A549 (cell line): ENCODE data around the gene LRIG2. TPM values are rescaled to one million over a fixed set of nuclear protein-coding genes. Genes with fewer than 3 reads are reported as not detected.

Experiments used
- ATAC-seq, 2 experiments: fragments of 200-7000 bp in 1 of 2; fragments of >200 bp in 1 of 2; cut with Nextera tagmentation in 1 of 2; cut with Tn5 transposase in 1 of 2; 3 replicates each; pipeline versions ENCODE4 v1.8.0 to v1.9.1; 2018 to 2020; ENCODE audit warnings: mild to moderate bottlenecking in 1 of 2, moderate library complexity in 1 of 2
- CTCF ChIA-PET: fragments of 300-600 bp; sonication (Branson Sonifier 250); formaldehyde crosslinking; extraction: SDS; loops from one replicate; lab custom pipeline; 2021; ENCODE audit warnings: antibody characterized with exemption, inconsistent platforms; lab: Yijun Ruan, JAX
- POLR2A ChIA-PET: fragments of 350-600 bp; formaldehyde crosslinking; extraction: SDS; loops from one replicate; lab custom pipeline; 2021; ENCODE audit warnings: antibody characterized with exemption, inconsistent platforms; lab: Yijun Ruan, JAX
- DNase-seq, 2 experiments: peaks; one replicate each; pipeline versions ENCODE4 v3.0.0 to v3.0.0-alpha.2; 2011 to 2016; ENCODE audit warnings: low read depth in 1 of 2, low spot score in 1 of 2
- FAIRE-seq: peaks from 2 replicates; lab custom pipeline; 2011; peaks lifted over from hg19 to GRCh38; lab: Jason Lieb, UNC
- H3K27ac ChIP-seq, 2 experiments: fragments of >200 bp; sonication (Bioruptor Twin); formaldehyde crosslinking; 3 replicates each; pipeline ENCODE4 v1.5.1; 2016 to 2017
- H3K4me1 ChIP-seq: fragments of >200 bp; sonication (Bioruptor Twin); formaldehyde crosslinking; 3 replicates; pipeline ENCODE4 v1.6.1; 2016
- H3K4me2 ChIP-seq: fragments of >200 bp; sonication (Bioruptor Twin); formaldehyde crosslinking; 3 replicates; pipeline ENCODE4 v1.6.1; 2016
- H3K4me3 ChIP-seq: fragments of >200 bp; sonication (Bioruptor Twin); formaldehyde crosslinking; 3 replicates; pipeline ENCODE4 v1.5.1; 2016
- H3K9me3 ChIP-seq: fragments of >200 bp; sonication (Bioruptor Twin); formaldehyde crosslinking; 3 replicates; pipeline ENCODE4 v1.6.1; 2016
- BHLHE40 ChIP-seq: IDR thresholded peaks from 2 replicates; pipeline ENCODE4 v1.6.1; 2012; ENCODE audit warnings: low read depth, low read length, inconsistent platforms
- CBX2 ChIP-seq: fragments of 200-600 bp; sonication (generic); IDR thresholded peaks from 2 replicates; pipeline ENCODE4 v1.6.1; 2016; ENCODE audit warnings: low read depth, mild to moderate bottlenecking, borderline replicate concordance
- CHD4 ChIP-seq: fragments of 200-600 bp; sonication (generic); IDR thresholded peaks from 2 replicates; pipeline ENCODE4 v1.6.1; 2016; ENCODE audit warnings: antibody characterized with exemption, mild to moderate bottlenecking, borderline replicate concordance
- CTCF ChIP-seq: fragments of >200 bp; sonication (Bioruptor Twin); formaldehyde crosslinking; IDR thresholded peaks from 3 replicates; pipeline ENCODE4 v1.5.1; 2016
- E2F6 ChIP-seq: IDR thresholded peaks from 2 replicates; pipeline ENCODE4 v1.6.1; 2012; ENCODE audit warnings: low read depth, borderline replicate concordance
- EHF ChIP-seq: fragments of 250-450 bp; sonication (Bioruptor Pico); IDR thresholded peaks from 2 replicates; pipeline ENCODE4 v1.5.0; 2020; ENCODE audit warnings: mild to moderate bottlenecking
- FOSB ChIP-seq: fragments of 250-450 bp; sonication (Bioruptor Pico); IDR thresholded peaks from 2 replicates; pipeline ENCODE4 v1.5.0; 2020; ENCODE audit warnings: mild to moderate bottlenecking, moderate library complexity
- HDAC2 ChIP-seq: fragments of 200-600 bp; sonication (generic); IDR thresholded peaks from 2 replicates; pipeline ENCODE4 v1.6.1; 2016
- KDM1A ChIP-seq: fragments of 200-600 bp; sonication (generic); IDR thresholded peaks from 2 replicates; pipeline ENCODE4 v1.6.1; 2016; ENCODE audit warnings: low read depth, mild to moderate bottlenecking
- KDM5A ChIP-seq: fragments of 200-600 bp; sonication (generic); IDR thresholded peaks from 2 replicates; pipeline ENCODE4 v1.6.1; 2016; ENCODE audit warnings: antibody characterized with exemption, mild to moderate bottlenecking
- MAX ChIP-seq: IDR thresholded peaks from 2 replicates; pipeline ENCODE4 v1.6.1; 2012
- MAZ ChIP-seq: fragments of 150-350 bp; IDR thresholded peaks from 2 replicates; pipeline ENCODE4 v1.6.1; 2014; ENCODE audit warnings: antibody characterized with exemption, low read depth, low read length, borderline replicate concordance
- NPAS2 ChIP-seq: fragments of 250-450 bp; sonication (Bioruptor Pico); IDR thresholded peaks from 2 replicates; pipeline ENCODE4 v1.8.0; 2022; ENCODE audit warnings: mild to moderate bottlenecking, moderate library complexity, borderline replicate concordance
- NR3C1 ChIP-seq: fragments of >200 bp; sonication (Bioruptor Twin); formaldehyde crosslinking; IDR thresholded peaks from 3 replicates; pipeline ENCODE4 v1.6.1; 2017
- PHF8 ChIP-seq: fragments of 200-600 bp; sonication (generic); IDR thresholded peaks from 2 replicates; pipeline ENCODE4 v1.6.1; 2016; ENCODE audit warnings: low read depth, mild to moderate bottlenecking, antibody characterized with exemption, moderate library complexity, borderline replicate concordance
- POLR2A ChIP-seq: IDR thresholded peaks from 2 replicates; pipeline ENCODE4 v1.6.1; 2012; ENCODE audit warnings: mild to moderate bottlenecking, low read length
- RCOR1 ChIP-seq: fragments of 150-350 bp; IDR thresholded peaks from 2 replicates; pipeline ENCODE4 v1.6.1; 2014; ENCODE audit warnings: antibody characterized with exemption, low read length, low read depth
- RNF2 ChIP-seq: fragments of 200-600 bp; sonication (generic); IDR thresholded peaks from 2 replicates; pipeline ENCODE4 v1.6.1; 2016; ENCODE audit warnings: low read depth, mild to moderate bottlenecking, antibody characterized with exemption, moderate library complexity, borderline replicate concordance
- SREBF2 ChIP-seq: fragments of 450-650 bp; IDR thresholded peaks from 2 replicates; pipeline ENCODE4 v1.6.1; 2014; ENCODE audit warnings: mild to moderate bottlenecking, moderate library complexity
- TFCP2L1 ChIP-seq: fragments of 250-450 bp; sonication (Bioruptor Pico); IDR thresholded peaks from 2 replicates; pipeline ENCODE4 v1.5.0; 2021; ENCODE audit warnings: mild to moderate bottlenecking
- ZFP36 ChIP-seq: fragments of 450-650 bp; IDR thresholded peaks from 2 replicates; pipeline ENCODE4 v1.6.1; 2014; ENCODE audit warnings: borderline replicate concordance; ENCODE audit not compliant: partially characterized antibody
- ZNF302 ChIP-seq: fragments of 250-450 bp; sonication (Bioruptor Pico); IDR thresholded peaks from 2 replicates; pipeline ENCODE4 v1.9.0; 2021; ENCODE audit warnings: inconsistent platforms, mild to moderate bottlenecking, moderate library complexity
- ZSCAN20 ChIP-seq: fragments of 250-450 bp; sonication (Bioruptor Pico); IDR thresholded peaks from 2 replicates; pipeline ENCODE4 v1.8.0; 2022; ENCODE audit warnings: mild to moderate bottlenecking, moderate library complexity
- WGBS: methylation state at CpG from one replicate; pipeline ENCODE4 v1.1.6; 2017; ENCODE audit errors: missing lambda C conversion rate; 5-methylcytosine and 5-hydroxymethylcytosine counted together
- polyA plus RNA-seq, 4 experiments: library from polyadenylated mRNA; depleted of rRNA in 3 of 4; stranded (reverse); fragments of >200 nt; fragmentation: RNase III in 1 of 4; extraction: RNeasy Plus Mini Kit Qiagen cat#74134 plus additional on column Dnase treatment in 1 of 4; gene quantifications; 2 replicates in 3 of 4; 3 replicates in 1 of 4; pipeline ENCODE4 v1.2.3, GENCODE V29; 2011 to 2017
- TF ChIP-seq, protein P1 (sequence below): fragments of >200 bp; sonication (Bioruptor Twin); formaldehyde crosslinking; IDR thresholded peaks from 2 replicates; pipeline ENCODE4 v1.6.1; 2016

Gene LRIG2
- polyA plus RNA-seq, 2 of the 4 experiments (the other 2 are of a cell fraction) = 3.0 to 7.4 TPM

GRCh38 chr1:113128116-113128515, 55.1 kb downstream of the LRIG2 start:
- no peak for DNase-seq

DNA sequence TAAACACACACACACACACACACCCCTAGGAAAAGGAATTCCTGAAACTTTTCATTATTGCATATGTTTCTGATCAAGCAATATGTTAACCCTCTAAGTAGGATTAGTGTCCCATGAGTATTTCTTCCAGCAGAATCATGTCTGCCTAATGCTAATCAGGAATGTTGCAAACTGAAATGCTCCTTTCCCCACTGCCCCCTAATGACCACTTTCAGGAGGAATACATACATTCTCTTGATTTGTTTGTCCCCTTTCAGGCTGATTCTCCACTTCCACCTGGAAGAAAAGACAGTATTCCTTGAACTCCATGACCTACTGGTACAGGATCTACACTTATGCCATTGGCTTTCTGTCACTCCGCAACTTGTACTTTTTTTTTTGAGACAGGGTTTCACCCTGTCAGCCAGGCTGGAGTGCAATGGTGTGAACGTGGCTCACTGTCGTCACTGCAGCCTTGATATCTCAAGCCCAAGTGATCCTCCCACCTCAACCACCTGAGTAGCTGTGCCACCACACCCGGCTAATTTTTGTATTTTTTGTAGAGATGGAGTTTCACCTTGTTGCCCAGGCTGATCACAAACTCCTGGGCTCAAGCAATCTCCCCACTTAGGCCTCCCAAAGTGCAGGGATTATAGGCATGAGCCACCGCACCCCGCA, 56.7 kb downstream of the LRIG2 start:
- DNase-seq (no peak), FAIRE-seq (no peak), ATAC-seq (no peak)
- H3K4me1 ChIP-seq = no peaks in the 10 kb centered on the region
- POLR2A ChIA-PET = no interaction called here
- H3K9me3 ChIP-seq = no peaks in the 10 kb centered on the region
- WGBS = 96% methylated on average over 6 of the region's 6 CpGs
- H3K27ac ChIP-seq = no peak overlapping the region
- no peak overlapping the region for H3K4me3 ChIP-seq
- H3K4me2 ChIP-seq = no peak overlapping the region
- CTCF ChIA-PET = interaction anchor here (1.5 to 2.3 kb wide), 2 partner anchors 10 to 11 kb away, joined by 3 to 6 read pairs; no protein-coding TSS in a partner anchor
- no peak for TF ChIP-seq FOSB (CRISPR knock-in tag)
- no peak for TF ChIP-seq KDM5A
- TF ChIP-seq KDM1A = no peak
- no peak for TF ChIP-seq HDAC2
- no peak for TF ChIP-seq ZNF302 (CRISPR knock-in tag)
- TF ChIP-seq E2F6 = no peak
- no peak for TF ChIP-seq RCOR1
- no peak for TF ChIP-seq ZSCAN20

More at GRCh38 chr1:113128116-113128515, 55.1 kb downstream of the LRIG2 start:
- Histone ChIP-seq H3K4me3 (no peak overlapping the region), H3K9me3 (no peaks in the 10 kb centered on the region), H3K4me1 (no peaks in the 10 kb centered on the region), H3K27ac (no peak overlapping the region)
- ATAC-seq = no peak
- FAIRE-seq = no peak
- WGBS = 94% methylated on average over 2 of the region's 2 CpGs
- POLR2A ChIA-PET = no interaction called here
- TF ChIP-seq TFCP2L1 (CRISPR knock-in tag) (no peak), E2F6 (no peak), NR3C1 (no peak), RNF2 (no peak), EHF (no peak), BHLHE40 (no peak), ZFP36 (no peak), SREBF2 (no peak), MAX (no peak), PHF8 (no peak), RCOR1 (no peak), CBX2 (no peak), CHD4 (no peak)
- TF ChIP-seq, all 56 proteins: peak for 0
- CTCF ChIA-PET = no interaction called here
- no peak overlapping the region for H3K4me2 ChIP-seq

GRCh38 chr1:113133038-113133437, 60.0 kb downstream of the LRIG2 start:
- Histone ChIP-seq H3K4me2 (no peak overlapping the region), H3K9me3 (no peaks in the 10 kb centered on the region), H3K27ac (no peak overlapping the region), H3K4me1 (no peaks in the 10 kb centered on the region), H3K4me3 (no peak overlapping the region)
- CTCF ChIA-PET = no interaction called here
- FAIRE-seq (no peak), ATAC-seq (no peak), DNase-seq (no peak)
- TF ChIP-seq SREBF2 (no peak), PHF8 (no peak), POLR2A (no peak), MAZ (no peak), HDAC2 (no peak), NPAS2 (CRISPR knock-in tag) (no peak), CTCF (no peak)
- TF ChIP-seq, protein P1, sequence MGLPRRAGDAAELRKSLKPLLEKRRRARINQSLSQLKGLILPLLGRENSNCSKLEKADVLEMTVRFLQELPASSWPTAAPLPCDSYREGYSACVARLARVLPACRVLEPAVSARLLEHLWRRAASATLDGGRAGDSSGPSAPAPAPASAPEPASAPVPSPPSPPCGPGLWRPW = no peak
- POLR2A ChIA-PET = no interaction called here
- 90% methylated on average over 4 of the region's 4 CpGs for WGBS
